ENCODE data around the gene NCR2.

The NCR2 gene

GRCh38 chr6:41370488-41371111, 35.2 kb downstream of the NCR2 start:
- no peak for DNase-seq (ENCODE audit: low spot score)
- H3K27ac ChIP-seq = no peak overlapping the region
- no peak overlapping the region for H3K4me3 ChIP-seq
- TF ChIP-seq CTCF (IDR thresholded peaks at IDR 0.05) = no peak

GRCh38 chr6:41371461-41371991, 36.1 kb downstream of the NCR2 start:
- no peak for TF ChIP-seq CTCF (IDR thresholded peaks at IDR 0.05)
- H3K27ac ChIP-seq = no peak overlapping the region
- DNase-seq (ENCODE audit: low spot score) = no peak
- peak overlapping the region; percentile 70 for H3K4me3 ChIP-seq

- no peak for TF ChIP-seq CTCF (IDR thresholded peaks at IDR 0.05)
- peak overlapping the region; percentile 70 for H3K4me3 ChIP-seq
- DNase-seq (ENCODE audit: low spot score) = no peak
These were observed 36.8 kb downstream of the NCR2 start for GRCh38 chr6:41371992-41372831.

GRCh38 chr6:41372832-41373626, 37.6 kb downstream of the NCR2 start:
- H3K4me3 ChIP-seq = peak overlapping the region; percentile 70
- no peak for DNase-seq (ENCODE audit: low spot score)
- no peak for TF ChIP-seq CTCF (IDR thresholded peaks at IDR 0.05)
- H3K27ac ChIP-seq = no peak overlapping the region

More at GRCh38 chr6:41371992-41372831, 36.8 kb downstream of the NCR2 start:
- H3K27ac ChIP-seq = no peak overlapping the region

GRCh38 chr6:41373627-41373918, 38.2 kb downstream of the NCR2 start:
- Histone ChIP-seq H3K4me3 (peak overlapping the region; percentile 70), H3K27ac (no peak overlapping the region)
- DNase-seq (ENCODE audit: low spot score) = no peak
- TF ChIP-seq CTCF (IDR thresholded peaks at IDR 0.05) = no peak

- TF ChIP-seq CTCF (IDR thresholded peaks at IDR 0.05) = no peak
- DNase-seq (ENCODE audit: low spot score) = no peak
- H3K4me3 ChIP-seq = peak overlapping the region; percentile 70
- no peak overlapping the region for H3K27ac ChIP-seq
These were observed 38.7 kb downstream of the NCR2 start for GRCh38 chr6:41373919-41374617.
